ENCODE measurements around the gene GAR1.
A peak's percentile ranks its signal among the peaks of the same experiment; 100 is the strongest.

Gene GAR1

DNA sequence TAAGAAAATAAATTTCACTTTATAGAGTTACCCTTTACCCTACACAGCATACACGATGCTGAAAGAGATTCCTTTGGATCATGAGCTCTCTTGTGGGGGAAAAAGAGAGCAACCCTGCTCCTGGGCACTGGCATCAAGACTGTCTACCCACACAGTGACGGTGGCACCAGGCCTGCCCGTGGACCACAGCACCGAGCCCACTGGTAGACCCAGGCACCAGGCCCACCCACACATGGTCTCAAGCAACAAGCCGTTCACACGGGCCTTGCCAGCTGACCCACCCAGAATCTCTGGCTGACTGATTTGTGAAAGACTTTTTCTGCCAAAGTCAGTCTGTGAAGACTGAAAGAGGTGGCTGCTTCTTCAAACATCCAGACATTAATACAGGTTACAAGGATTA, 20.5 kb upstream of the GAR1 start:
- Histone ChIP-seq H4K91ac (ENCODE audit: low read length) (no peak overlapping the region), H4K8ac (ENCODE audit: low read length) (no peak overlapping the region), H2AFZ (ENCODE audit: low read depth, low read length) (no peak overlapping the region), H2AK5ac (ENCODE audit: low read length, severe bottlenecking) (no peak overlapping the region), H3K4me1 (ENCODE audit: control insufficient read depth, insufficient read depth, low read depth, low read length) (no peaks in the 10 kb centered on the region), H2BK15ac (ENCODE audit: low read depth, poor library complexity, severe bottlenecking) (no peak overlapping the region), H2BK120ac (ENCODE audit: low read depth, low read length) (no peak overlapping the region), H3K4me3 (ENCODE audit: insufficient read depth in 1 of 2, low read depth in 1 of 2, low read length in 2 of 2) (no peak overlapping the region), H3K9ac (ENCODE audit: low read length) (no peak overlapping the region), H2BK5ac (ENCODE audit: low read depth, low read length, poor library complexity, severe bottlenecking) (no peak overlapping the region), H3K27ac (ENCODE audit: low read length, poor library complexity, severe bottlenecking) (no peak overlapping the region), H3K18ac (ENCODE audit: low read depth in 1 of 2, low read length in 2 of 2) (no peak overlapping the region), H3K36me3 (ENCODE audit: control insufficient read depth in 1 of 2, insufficient read depth in 2 of 2, low read depth in 1 of 2, low read length in 2 of 2) (no peaks in the 10 kb centered on the region), H3K4ac (ENCODE audit: low read depth in 1 of 2, low read length in 2 of 2) (no peak overlapping the region), H3K23ac (ENCODE audit: low read length in 2 of 2) (no peak overlapping the region), H3K9me3 (ENCODE audit: control insufficient read depth, low read length) (peaks cover 20% of the 10 kb centered on the region), H3K14ac (ENCODE audit: low read length in 2 of 2) (no peak overlapping the region), H3K79me1 (replicated peaks; ENCODE audit: low read length, poor library complexity, severe bottlenecking) (no peaks in the 10 kb centered on the region), H2BK12ac (ENCODE audit: low read length in 2 of 2) (no peak overlapping the region), H3K27me3 (ENCODE audit: control insufficient read depth in 1 of 2, insufficient read depth in 1 of 2, low read length in 2 of 2) (peaks cover 0 to 4% of the 10 kb centered on the region in 2 experiments), H3K4me2 (ENCODE audit: low read length, poor library complexity, severe bottlenecking) (no peak overlapping the region)
- DNase-seq: no peak
- 86% methylated on average over 6 of the region's 6 CpGs for WGBS

- no peaks in the 10 kb centered on the region for H3K27me3 ChIP-seq (ENCODE audit: control insufficient read depth in 1 of 2, insufficient read depth in 1 of 2, low read length in 2 of 2)
- H4K91ac ChIP-seq (ENCODE audit: low read length): no peak overlapping the region
- H4K8ac ChIP-seq (ENCODE audit: low read length): no peak overlapping the region
- H2BK120ac ChIP-seq (ENCODE audit: low read depth, low read length): no peak overlapping the region
- H3K23ac ChIP-seq (ENCODE audit: low read length in 2 of 2): no peak overlapping the region
- no peak overlapping the region for H2AFZ ChIP-seq (ENCODE audit: low read depth, low read length)
- no peak overlapping the region for H3K4me2 ChIP-seq (ENCODE audit: low read length, poor library complexity, severe bottlenecking)
- no peak overlapping the region for H3K4ac ChIP-seq (ENCODE audit: low read depth in 1 of 2, low read length in 2 of 2)
- H2BK12ac ChIP-seq (ENCODE audit: low read length in 2 of 2): no peak overlapping the region
- H3K79me1 ChIP-seq (replicated peaks; ENCODE audit: low read length, poor library complexity, severe bottlenecking): no peaks in the 10 kb centered on the region
- no peak overlapping the region for H3K4me3 ChIP-seq (ENCODE audit: insufficient read depth in 1 of 2, low read depth in 1 of 2, low read length in 2 of 2)
- H2AK5ac ChIP-seq (ENCODE audit: low read length, severe bottlenecking): no peak overlapping the region
- H3K18ac ChIP-seq (ENCODE audit: low read depth in 1 of 2, low read length in 2 of 2): no peak overlapping the region
- H3K14ac ChIP-seq (ENCODE audit: low read length in 2 of 2): no peak overlapping the region
- no peak overlapping the region for H2BK5ac ChIP-seq (ENCODE audit: low read depth, low read length, poor library complexity, severe bottlenecking)
- no peaks in the 10 kb centered on the region for H3K36me3 ChIP-seq (ENCODE audit: control insufficient read depth in 1 of 2, insufficient read depth in 2 of 2, low read depth in 1 of 2, low read length in 2 of 2)
- no peaks in the 10 kb centered on the region for H3K4me1 ChIP-seq (ENCODE audit: control insufficient read depth, insufficient read depth, low read depth, low read length)
- H3K9ac ChIP-seq (ENCODE audit: low read length): no peak overlapping the region
- DNase-seq: no peak
- no peak overlapping the region for H2BK15ac ChIP-seq (ENCODE audit: low read depth, poor library complexity, severe bottlenecking)
- no peak overlapping the region for H3K27ac ChIP-seq (ENCODE audit: low read length, poor library complexity, severe bottlenecking)
- H3K9me3 ChIP-seq (ENCODE audit: control insufficient read depth, low read length): peaks cover 14% of the 10 kb centered on the region
These were observed 16.7 kb upstream of the GAR1 start for GRCh38 chr4:109798866-109799265.

GRCh38 chr4:109801099-109801789, 14.3 kb upstream of the GAR1 start:
- Histone ChIP-seq H4K8ac (ENCODE audit: low read length) (no peak overlapping the region), H3K14ac (ENCODE audit: low read length in 2 of 2) (no peak overlapping the region), H2AFZ (ENCODE audit: low read depth, low read length) (no peak overlapping the region), H2BK15ac (ENCODE audit: low read depth, poor library complexity, severe bottlenecking) (no peak overlapping the region), H3K27ac (ENCODE audit: low read length, poor library complexity, severe bottlenecking) (no peak overlapping the region), H3K18ac (ENCODE audit: low read depth in 1 of 2, low read length in 2 of 2) (no peak overlapping the region), H3K9ac (ENCODE audit: low read length) (peak overlapping the region; percentile 66), H3K4me2 (ENCODE audit: low read length, poor library complexity, severe bottlenecking) (no peak overlapping the region), H3K4me3 (ENCODE audit: insufficient read depth in 1 of 2, low read depth in 1 of 2, low read length in 2 of 2) (no peak overlapping the region), H3K4me1 (ENCODE audit: control insufficient read depth, insufficient read depth, low read depth, low read length) (no peaks in the 10 kb centered on the region), H3K4ac (ENCODE audit: low read depth in 1 of 2, low read length in 2 of 2) (no peak overlapping the region), H3K27me3 (ENCODE audit: control insufficient read depth in 1 of 2, insufficient read depth in 1 of 2, low read length in 2 of 2) (no peaks in the 10 kb centered on the region), H3K23ac (ENCODE audit: low read length in 2 of 2) (no peak overlapping the region), H4K91ac (ENCODE audit: low read length) (no peak overlapping the region), H2BK12ac (ENCODE audit: low read length in 2 of 2) (no peak overlapping the region), H2BK5ac (ENCODE audit: low read depth, low read length, poor library complexity, severe bottlenecking) (no peak overlapping the region), H2AK5ac (ENCODE audit: low read length, severe bottlenecking) (no peak overlapping the region), H3K79me1 (replicated peaks; ENCODE audit: low read length, poor library complexity, severe bottlenecking) (no peaks in the 10 kb centered on the region), H3K36me3 (ENCODE audit: control insufficient read depth in 1 of 2, insufficient read depth in 2 of 2, low read depth in 1 of 2, low read length in 2 of 2) (no peaks in the 10 kb centered on the region), H2BK120ac (ENCODE audit: low read depth, low read length) (no peak overlapping the region), H3K9me3 (ENCODE audit: control insufficient read depth, low read length) (peaks cover 10% of the 10 kb centered on the region)
- no peak for DNase-seq
- WGBS: 79% methylated on average over 2 of the region's 4 CpGs

- peak within 1 kb of the TSS; percentile 66 for H3K9ac ChIP-seq (ENCODE audit: low read length)
- no peak within 1 kb of the TSS for H3K14ac ChIP-seq (ENCODE audit: low read length in 2 of 2)
- no peak within 1 kb of the TSS for H3K18ac ChIP-seq (ENCODE audit: low read depth in 1 of 2, low read length in 2 of 2)
- H3K4me3 ChIP-seq (ENCODE audit: insufficient read depth in 1 of 2, low read depth in 1 of 2, low read length in 2 of 2): no peak within 1 kb of the TSS
- peaks cover 4% of the 10 kb centered on the region for H3K9me3 ChIP-seq (ENCODE audit: control insufficient read depth, low read length)
- H3K27me3 ChIP-seq (ENCODE audit: control insufficient read depth in 1 of 2, insufficient read depth in 1 of 2, low read length in 2 of 2): no peaks in the 10 kb centered on the region
- H2AFZ ChIP-seq (ENCODE audit: low read depth, low read length): no peak within 1 kb of the TSS
- peak; percentile 57 for DNase-seq
- no peaks in the 10 kb centered on the region for H3K79me1 ChIP-seq (replicated peaks; ENCODE audit: low read length, poor library complexity, severe bottlenecking)
- no peak within 1 kb of the TSS for H4K91ac ChIP-seq (ENCODE audit: low read length)
- H2BK15ac ChIP-seq (ENCODE audit: low read depth, poor library complexity, severe bottlenecking): no peak within 1 kb of the TSS
- H3K27ac ChIP-seq (ENCODE audit: low read length, poor library complexity, severe bottlenecking): no peak within 1 kb of the TSS
- no peak within 1 kb of the TSS for H4K8ac ChIP-seq (ENCODE audit: low read length)
- no peak within 1 kb of the TSS for H3K4ac ChIP-seq (ENCODE audit: low read depth in 1 of 2, low read length in 2 of 2)
- no peaks in the 10 kb centered on the region for H3K36me3 ChIP-seq (ENCODE audit: control insufficient read depth in 1 of 2, insufficient read depth in 2 of 2, low read depth in 1 of 2, low read length in 2 of 2)
- no peak within 1 kb of the TSS for H2BK5ac ChIP-seq (ENCODE audit: low read depth, low read length, poor library complexity, severe bottlenecking)
- no peak within 1 kb of the TSS for H2BK120ac ChIP-seq (ENCODE audit: low read depth, low read length)
- no peaks in the 10 kb centered on the region for H3K4me1 ChIP-seq (ENCODE audit: control insufficient read depth, insufficient read depth, low read depth, low read length)
- no peak within 1 kb of the TSS for H2AK5ac ChIP-seq (ENCODE audit: low read length, severe bottlenecking)
- WGBS: 50% methylated on average over 1 of the region's 2 CpGs
- H2BK12ac ChIP-seq (ENCODE audit: low read length in 2 of 2): no peak within 1 kb of the TSS
- H3K23ac ChIP-seq (ENCODE audit: low read length in 2 of 2): no peak within 1 kb of the TSS
- H3K4me2 ChIP-seq (ENCODE audit: low read length, poor library complexity, severe bottlenecking): no peak within 1 kb of the TSS
These were observed 13.7 kb upstream of the GAR1 start, which contains the start of gene CFI for GRCh38 chr4:109801895-109802319. Gene CFI, minus strand, starts transcription at chr4:109801999. Its CDS starts 28 bp downstream, at chr4:109801971.

All from mesenchymal stem cell (in vitro differentiated cells and primary cell).